Progenitor cell of endocrine pancreas (in vitro differentiated cells): ENCODE results near the gene WDR81. TPM values are rescaled to one million over a fixed set of nuclear protein-coding genes. Genes with fewer than 3 reads are reported as not detected.
"Not testable (repeated sequence)": the region's sequence is repeated elsewhere in the genome, so short reads cannot be mapped to it uniquely, and the experiment has no call there.

Source experiments
- DNase-seq: peaks from one replicate; pipeline ENCODE4 v3.0.0; 2021; ENCODE audit warnings: low spot score; ENCODE audit not compliant: unreplicated experiment
- H3K27ac Mint-ChIP-seq: 2 replicates; pipeline ENCODE4 v1.8.0; 2021; ENCODE audit warnings: mild to moderate bottlenecking, moderate library complexity, mixed read lengths
- H3K27me3 Mint-ChIP-seq: 2 replicates; pipeline ENCODE4 v1.8.0; 2021; ENCODE audit warnings: mixed read lengths
- H3K36me3 Mint-ChIP-seq: 2 replicates; pipeline ENCODE4 v1.8.0; 2022; ENCODE audit warnings: mixed read lengths; ENCODE audit not compliant: insufficient read depth
- H3K4me1 Mint-ChIP-seq: 2 replicates; pipeline ENCODE4 v1.8.0; 2021; ENCODE audit warnings: low read depth, mixed read lengths
- H3K4me3 Mint-ChIP-seq: 2 replicates; pipeline ENCODE4 v1.8.0; 2021; ENCODE audit warnings: low read depth, mild to moderate bottlenecking, moderate library complexity, mixed read lengths
- H3K9me3 Mint-ChIP-seq: 2 replicates; pipeline ENCODE4 v1.8.0; 2021; ENCODE audit warnings: low read depth, mixed read lengths
- total RNA-seq: library from RNA; stranded (reverse); gene quantifications from 2 replicates; pipeline ENCODE4 v1.2.1, GENCODE V29; 2021
- TF ChIP-seq, protein P1 (sequence below): fragments of 200-600 bp; sonication (generic); IDR thresholded peaks from one replicate; pipeline ENCODE4 v1.5.0; 2021; ENCODE audit warnings: antibody characterized with exemption, mild to moderate bottlenecking; ENCODE audit not compliant: unreplicated experiment

Gene WDR81
- total RNA-seq, 1 donor from 2014 or later: 22.1 TPM

DNA sequence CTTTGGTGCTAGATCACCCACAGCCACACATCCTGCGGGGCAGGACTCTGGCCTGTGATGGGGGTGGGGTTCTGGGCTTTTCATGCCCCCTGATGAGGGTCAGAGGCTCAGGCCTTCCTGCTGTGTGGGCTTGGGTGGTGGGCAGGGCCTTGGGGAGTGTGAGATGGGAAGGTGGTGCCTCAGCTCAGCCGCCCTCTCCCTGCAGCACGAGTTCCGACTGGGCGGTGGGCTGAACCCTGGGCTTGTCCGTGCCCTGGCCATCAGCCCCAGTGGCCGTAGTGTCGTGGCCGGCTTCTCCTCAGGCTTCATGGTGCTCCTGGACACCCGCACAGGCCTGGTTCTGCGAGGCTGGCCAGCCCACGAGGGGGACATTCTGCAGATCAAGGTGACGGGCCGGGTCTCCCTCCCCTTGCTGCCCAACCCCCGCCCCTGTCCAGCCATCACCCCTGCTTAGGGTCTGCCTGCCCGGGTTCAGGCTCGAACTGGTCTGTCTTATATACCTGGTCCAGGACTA lies 11.4 kb downstream of the WDR81 start:
- TF ChIP-seq, protein P1, sequence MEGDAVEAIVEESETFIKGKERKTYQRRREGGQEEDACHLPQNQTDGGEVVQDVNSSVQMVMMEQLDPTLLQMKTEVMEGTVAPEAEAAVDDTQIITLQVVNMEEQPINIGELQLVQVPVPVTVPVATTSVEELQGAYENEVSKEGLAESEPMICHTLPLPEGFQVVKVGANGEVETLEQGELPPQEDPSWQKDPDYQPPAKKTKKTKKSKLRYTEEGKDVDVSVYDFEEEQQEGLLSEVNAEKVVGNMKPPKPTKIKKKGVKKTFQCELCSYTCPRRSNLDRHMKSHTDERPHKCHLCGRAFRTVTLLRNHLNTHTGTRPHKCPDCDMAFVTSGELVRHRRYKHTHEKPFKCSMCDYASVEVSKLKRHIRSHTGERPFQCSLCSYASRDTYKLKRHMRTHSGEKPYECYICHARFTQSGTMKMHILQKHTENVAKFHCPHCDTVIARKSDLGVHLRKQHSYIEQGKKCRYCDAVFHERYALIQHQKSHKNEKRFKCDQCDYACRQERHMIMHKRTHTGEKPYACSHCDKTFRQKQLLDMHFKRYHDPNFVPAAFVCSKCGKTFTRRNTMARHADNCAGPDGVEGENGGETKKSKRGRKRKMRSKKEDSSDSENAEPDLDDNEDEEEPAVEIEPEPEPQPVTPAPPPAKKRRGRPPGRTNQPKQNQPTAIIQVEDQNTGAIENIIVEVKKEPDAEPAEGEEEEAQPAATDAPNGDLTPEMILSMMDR: no peak
- H3K27ac Mint-ChIP-seq: peak overlapping the region; percentile 92

DNA sequence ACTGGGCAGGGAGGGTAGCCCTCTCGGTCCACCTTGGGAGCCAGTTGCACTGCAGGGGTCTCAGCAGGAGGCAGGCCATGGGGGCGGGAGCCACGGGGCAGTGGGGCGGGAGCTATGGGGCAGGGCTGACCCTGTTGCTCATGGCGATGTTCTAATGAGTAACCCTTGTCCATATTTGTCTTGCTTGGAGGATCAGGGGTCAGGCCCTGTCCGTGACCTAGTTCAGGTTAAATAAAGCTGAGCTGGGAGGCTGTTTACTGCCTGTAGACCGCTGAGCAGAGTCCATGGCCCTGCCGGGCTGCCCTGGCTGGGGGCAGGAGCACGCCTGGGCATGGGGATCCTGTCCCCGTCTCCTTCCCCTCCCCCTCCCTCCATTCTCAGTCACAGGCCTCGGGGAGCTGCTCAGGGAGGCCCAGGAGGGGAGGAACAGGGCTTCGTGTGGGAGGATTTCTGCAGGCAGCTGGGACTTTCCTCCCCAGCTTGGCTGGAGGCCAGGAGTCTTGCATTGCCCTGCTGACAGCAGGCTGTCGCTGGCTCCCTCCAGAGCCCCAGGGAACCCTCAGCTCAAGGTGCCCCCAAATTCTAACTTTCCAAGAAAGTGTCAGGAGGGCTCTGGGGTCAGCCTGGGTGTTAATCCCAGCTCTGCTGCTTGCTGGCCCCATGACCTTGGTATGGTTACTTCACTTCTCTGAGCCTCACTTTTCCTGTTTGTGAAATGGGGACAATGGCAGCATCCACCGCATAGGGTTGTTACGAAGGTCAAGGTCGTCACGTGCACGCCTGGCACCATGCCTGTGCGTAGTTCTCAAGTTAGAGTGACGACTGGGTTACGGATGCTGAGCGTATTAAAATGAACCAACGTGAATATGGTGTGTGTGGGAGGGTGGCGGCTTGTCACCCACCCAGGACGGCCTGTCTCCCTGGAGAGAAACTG lies 12.1 kb downstream of the WDR81 start:
- Mint-ChIP-seq H3K9me3 (no peaks in the 10 kb centered on the region), H3K4me3 (peak overlapping the region; percentile 52), H3K27ac (peak overlapping the region; percentile 92), H3K27me3 (no peaks in the 10 kb centered on the region), H3K4me1 (peaks cover 25% of the 10 kb centered on the region), H3K36me3 (peaks cover 4% of the 10 kb centered on the region)
- DNase-seq: no peak
- TF ChIP-seq, protein P1: no peak

More for the DNA sequence above, 11.4 kb downstream of the WDR81 start:
- Mint-ChIP-seq H3K4me3 (no peak overlapping the region), H3K4me1 (peaks cover 25% of the 10 kb centered on the region), H3K9me3 (no peaks in the 10 kb centered on the region), H3K27me3 (no peaks in the 10 kb centered on the region), H3K36me3 (peaks cover 4% of the 10 kb centered on the region)
- DNase-seq: no peak

DNA sequence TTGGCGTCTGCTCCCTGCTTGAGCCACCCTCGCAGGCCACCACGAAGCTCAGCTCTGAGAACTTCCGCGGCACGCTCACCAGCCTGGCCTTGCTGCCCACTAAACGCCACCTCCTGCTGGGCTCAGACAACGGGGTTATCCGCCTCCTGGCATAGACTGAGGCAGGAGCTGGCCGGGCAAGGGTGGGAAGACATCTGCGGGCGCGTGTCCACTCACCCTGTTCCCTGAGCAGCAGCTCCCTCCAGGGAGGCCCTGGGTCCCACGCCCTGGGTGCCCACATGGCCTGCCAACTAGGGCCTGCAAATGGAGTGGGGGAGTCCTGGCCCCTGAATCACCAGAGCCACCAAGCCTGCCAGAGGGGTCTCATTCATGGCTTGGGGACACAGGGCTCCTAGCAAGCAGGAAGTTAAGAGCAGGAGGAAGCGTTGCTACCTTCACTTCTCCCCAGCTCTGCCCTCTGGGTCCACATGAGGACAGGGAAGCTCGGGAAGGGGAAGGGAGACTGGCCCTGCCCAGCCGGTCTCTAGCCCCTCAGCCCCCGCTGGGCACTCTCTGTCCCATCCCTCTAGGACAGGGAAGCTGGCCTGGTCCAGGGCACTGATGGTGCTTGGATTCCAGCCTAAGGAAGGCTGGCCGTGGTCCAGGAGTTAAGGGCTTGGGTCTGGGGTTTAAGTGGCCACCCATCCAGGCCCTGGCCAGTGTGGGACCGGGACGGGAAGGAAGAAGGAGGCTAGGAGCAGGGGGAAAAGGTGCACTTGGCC lies 13.2 kb downstream of the WDR81 start:
- H3K27ac Mint-ChIP-seq: peak overlapping the region; percentile 73
- H3K4me3 Mint-ChIP-seq: no peak overlapping the region
- H3K36me3 Mint-ChIP-seq: peaks cover 4% of the 10 kb centered on the region
- peaks cover 30% of the 10 kb centered on the region for H3K4me1 Mint-ChIP-seq
- TF ChIP-seq, protein P1: no peak
- no peak for DNase-seq
- H3K27me3 Mint-ChIP-seq: no peaks in the 10 kb centered on the region
- no peaks in the 10 kb centered on the region for H3K9me3 Mint-ChIP-seq

DNA sequence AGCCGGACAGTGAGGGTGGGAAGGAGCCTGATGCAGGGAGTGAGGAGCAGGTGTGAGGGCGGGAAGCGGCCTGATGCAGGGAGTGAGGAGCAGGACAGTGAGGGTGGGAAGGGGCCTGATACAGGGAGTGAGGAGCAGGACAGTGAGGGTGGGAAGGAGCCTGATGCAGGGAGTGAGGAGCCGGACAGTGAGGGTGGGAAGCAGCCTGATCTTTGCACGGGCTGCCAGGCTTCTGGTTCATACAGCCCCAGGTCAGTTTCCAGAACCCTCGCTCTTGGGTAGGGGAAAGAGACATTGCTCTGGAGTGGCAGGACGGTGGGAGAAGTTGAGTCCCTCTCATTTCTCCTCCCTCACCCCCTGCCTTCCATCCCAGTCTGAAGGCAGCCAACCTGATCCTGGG lies 17.4 kb downstream of the WDR81 start:
- H3K36me3 Mint-ChIP-seq, H3K27me3 Mint-ChIP-seq, H3K9me3 Mint-ChIP-seq, H3K27ac Mint-ChIP-seq, DNase-seq, H3K4me3 Mint-ChIP-seq: not testable (repeated sequence)
- peaks cover 24% of the 10 kb centered on the region for H3K4me1 Mint-ChIP-seq

DNA sequence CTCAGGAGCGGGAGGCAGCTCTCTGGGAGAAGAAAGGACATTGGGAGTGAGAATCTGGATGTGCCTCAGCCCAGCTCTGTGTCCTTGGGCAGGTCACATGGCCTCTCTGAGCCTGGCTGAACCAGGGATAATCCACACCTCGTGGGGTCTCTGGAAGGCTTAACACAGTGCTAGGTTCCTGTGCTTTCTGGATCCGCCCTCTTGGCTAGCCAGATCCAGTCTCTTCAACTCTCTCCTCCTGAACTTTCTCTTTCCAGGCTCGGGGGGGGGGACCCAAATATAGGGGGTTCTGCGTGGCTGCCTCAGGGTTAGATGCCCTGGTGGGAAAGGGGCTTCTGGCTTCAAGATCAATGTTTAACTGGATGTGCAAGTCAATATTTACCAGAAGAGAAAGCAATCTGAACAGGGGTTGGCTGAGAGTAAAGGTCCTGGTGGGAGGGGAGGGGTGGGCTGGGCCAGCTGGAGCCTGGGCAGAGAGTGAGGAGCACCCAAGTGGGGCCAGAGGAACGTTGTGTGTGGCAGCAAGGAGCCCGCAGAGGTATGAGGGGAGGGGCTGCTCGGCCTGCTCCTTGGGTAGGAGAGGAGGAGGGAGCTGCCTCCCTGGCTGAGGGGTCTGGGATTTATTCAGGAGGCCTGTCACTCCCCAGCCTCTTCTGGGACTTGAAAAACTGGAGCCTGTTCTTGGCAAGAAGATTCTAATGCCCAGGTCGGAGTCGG lies 18.0 kb downstream of the WDR81 start, which contains the start of gene SERPINF2:
Gene SERPINF2, plus strand, starts transcription at position 501 of the 717 bp plus-strand sequence. CDS start 2,125 bp downstream, outside the sequence.
- Mint-ChIP-seq H3K27ac (peak within 1 kb of the TSS; percentile 87), H3K27me3 (no peaks in the 10 kb centered on the region), H3K4me3 (peak within 1 kb of the TSS; percentile 61), H3K9me3 (no peaks in the 10 kb centered on the region), H3K4me1 (peaks cover 20% of the 10 kb centered on the region), H3K36me3 (no peaks in the 10 kb centered on the region)
- DNase-seq: no peak
- TF ChIP-seq, protein P1: no peak
